Smooth muscle cell (in vitro differentiated cells): ENCODE data around the gene DHRS3. TPM values are rescaled to one million over a fixed set of nuclear protein-coding genes. Genes with fewer than 3 reads are reported as not detected.

Experiments
- DNase-seq: peaks from one replicate; lab custom pipeline; 2025; ENCODE audit not compliant: unreplicated experiment; lab: John Stamatoyannopoulos, UW
- H2AFZ ChIP-seq: fragments of 200-600 bp; sonication (generic); 2 replicates; pipeline ENCODE4 v1.6.0; 2016; ENCODE audit warnings: antibody characterized with exemption, low read depth, mild to moderate bottlenecking
- H3F3A ChIP-seq: fragments of 200-600 bp; sonication (generic); 2 replicates; pipeline ENCODE4 v1.6.0; 2017; ENCODE audit warnings: antibody characterized with exemption, low read depth
- H3K27ac ChIP-seq: fragments of 200-600 bp; sonication (generic); 2 replicates; pipeline ENCODE4 v1.5.1; 2016; ENCODE audit warnings: low read depth, mild to moderate bottlenecking
- H3K27me3 ChIP-seq: fragments of 200-600 bp; sonication (generic); 2 replicates; pipeline ENCODE4 v1.6.1; 2016; ENCODE audit warnings: low read depth, mild to moderate bottlenecking
- H3K36me3 ChIP-seq: fragments of 200-600 bp; sonication (generic); 2 replicates; pipeline ENCODE4 v1.5.1; 2016; ENCODE audit warnings: low read depth
- H3K4me1 ChIP-seq: fragments of 200-600 bp; sonication (generic); 2 replicates; pipeline ENCODE4 v1.5.1; 2016; ENCODE audit warnings: low read depth
- H3K4me2 ChIP-seq: fragments of 200-600 bp; sonication (generic); 2 replicates; pipeline ENCODE4 v1.6.0; 2016; ENCODE audit warnings: mild to moderate bottlenecking
- H3K4me3 ChIP-seq: fragments of 200-600 bp; sonication (generic); 2 replicates; pipeline ENCODE4 v1.5.1; 2016; ENCODE audit warnings: mild to moderate bottlenecking
- H3K79me2 ChIP-seq: fragments of 200-600 bp; sonication (generic); 2 replicates; pipeline ENCODE4 v1.6.0; 2016; ENCODE audit warnings: low read depth, mild to moderate bottlenecking
- H3K9ac ChIP-seq: fragments of 200-600 bp; sonication (generic); 2 replicates; pipeline ENCODE4 v1.6.0; 2016; ENCODE audit warnings: low read depth
- H3K9me3 ChIP-seq: fragments of 200-600 bp; sonication (generic); replicated peaks from 2 replicates; pipeline ENCODE4 v1.5.1; 2016; ENCODE audit warnings: low read depth
- H4K20me1 ChIP-seq: fragments of 200-600 bp; sonication (generic); 2 replicates; pipeline ENCODE4 v1.6.0; 2016; ENCODE audit warnings: low read depth
- WGBS: methylation state at CpG from one replicate; pipeline ENCODE4 v1.1.7; 2016; ENCODE audit warnings: low lambda C conversion rate; 5-methylcytosine and 5-hydroxymethylcytosine counted together
- polyA plus RNA-seq: library from polyadenylated mRNA; unstranded; fragments of >200 nt; fragmentation: Nextera tagmentation; extraction: Ambion mirVana; gene quantifications from 2 replicates; pipeline ENCODE4 v1.2.1, GENCODE V29; 2016
- total RNA-seq: library from RNA; depleted of rRNA; stranded (reverse); fragments of >200 nt; gene quantifications from 2 replicates; pipeline ENCODE4 v1.2.3, GENCODE V29; 2014
- TF ChIP-seq, protein P1 (sequence below): fragments of 200-600 bp; sonication (generic); IDR thresholded peaks from 2 replicates; pipeline ENCODE4 v1.5.1; 2017; ENCODE audit warnings: borderline replicate concordance, mild to moderate bottlenecking, antibody characterized with exemption; ENCODE audit not compliant: insufficient read depth, poor library complexity, severe bottlenecking

The DHRS3 gene
- total and polyA plus RNA-seq, 2 experiments from 2014 or later = 0.89 to 2.7 TPM

DNA sequence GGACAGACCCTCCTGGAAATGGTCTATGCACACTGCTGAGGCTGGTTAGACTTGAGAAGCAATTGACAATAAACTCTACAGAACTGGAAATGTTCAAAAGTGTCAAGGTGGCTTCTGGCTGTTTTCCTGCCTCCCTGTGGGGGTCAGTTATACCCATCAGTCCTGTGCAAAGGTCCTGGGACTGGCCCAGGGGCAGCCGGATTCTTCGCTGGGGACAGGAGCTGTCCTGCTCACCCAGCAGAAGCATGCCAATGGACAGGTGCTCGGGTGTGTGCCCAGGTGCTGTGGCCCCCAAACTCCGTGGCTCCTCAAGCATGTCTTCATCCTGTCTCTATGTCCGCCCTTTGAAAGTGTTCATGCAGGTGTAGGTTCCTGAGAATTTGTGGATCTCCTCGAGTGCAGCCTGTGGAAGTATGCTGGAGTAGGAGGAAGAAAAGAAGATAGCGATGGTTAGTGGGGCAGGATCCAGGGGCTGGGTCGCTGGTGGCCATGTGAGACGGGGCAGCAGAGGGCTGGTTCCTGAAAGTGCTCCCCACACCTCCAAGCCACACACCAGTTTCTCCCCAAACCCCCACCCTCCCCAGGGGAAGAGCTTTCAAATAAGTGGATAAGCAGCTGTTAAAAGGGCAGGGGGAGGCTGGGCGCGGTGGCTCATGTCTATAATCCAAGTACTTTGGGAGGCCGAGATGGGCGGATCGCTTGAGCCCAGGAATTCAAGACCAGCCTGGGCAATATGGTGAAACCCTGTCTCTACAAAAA is 49.8 kb downstream of the DHRS3 start:
- Histone ChIP-seq H4K20me1 (no peaks in the 10 kb centered on the region), H3F3A (no peaks in the 10 kb centered on the region), H3K9ac (no peak overlapping the region), H3K4me3 (no peak overlapping the region), H3K9me3 (peaks cover 3% of the 10 kb centered on the region), H3K4me1 (no peaks in the 10 kb centered on the region), H3K4me2 (no peak overlapping the region), H3K36me3 (no peaks in the 10 kb centered on the region), H3K79me2 (no peaks in the 10 kb centered on the region), H2AFZ (no peak overlapping the region), H3K27me3 (no peaks in the 10 kb centered on the region), H3K27ac (no peak overlapping the region)
- 96% methylated on average over 14 of the region's 14 CpGs for WGBS
- TF ChIP-seq, protein P1, sequence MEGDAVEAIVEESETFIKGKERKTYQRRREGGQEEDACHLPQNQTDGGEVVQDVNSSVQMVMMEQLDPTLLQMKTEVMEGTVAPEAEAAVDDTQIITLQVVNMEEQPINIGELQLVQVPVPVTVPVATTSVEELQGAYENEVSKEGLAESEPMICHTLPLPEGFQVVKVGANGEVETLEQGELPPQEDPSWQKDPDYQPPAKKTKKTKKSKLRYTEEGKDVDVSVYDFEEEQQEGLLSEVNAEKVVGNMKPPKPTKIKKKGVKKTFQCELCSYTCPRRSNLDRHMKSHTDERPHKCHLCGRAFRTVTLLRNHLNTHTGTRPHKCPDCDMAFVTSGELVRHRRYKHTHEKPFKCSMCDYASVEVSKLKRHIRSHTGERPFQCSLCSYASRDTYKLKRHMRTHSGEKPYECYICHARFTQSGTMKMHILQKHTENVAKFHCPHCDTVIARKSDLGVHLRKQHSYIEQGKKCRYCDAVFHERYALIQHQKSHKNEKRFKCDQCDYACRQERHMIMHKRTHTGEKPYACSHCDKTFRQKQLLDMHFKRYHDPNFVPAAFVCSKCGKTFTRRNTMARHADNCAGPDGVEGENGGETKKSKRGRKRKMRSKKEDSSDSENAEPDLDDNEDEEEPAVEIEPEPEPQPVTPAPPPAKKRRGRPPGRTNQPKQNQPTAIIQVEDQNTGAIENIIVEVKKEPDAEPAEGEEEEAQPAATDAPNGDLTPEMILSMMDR = no peak
- DNase-seq = no peak

DNA sequence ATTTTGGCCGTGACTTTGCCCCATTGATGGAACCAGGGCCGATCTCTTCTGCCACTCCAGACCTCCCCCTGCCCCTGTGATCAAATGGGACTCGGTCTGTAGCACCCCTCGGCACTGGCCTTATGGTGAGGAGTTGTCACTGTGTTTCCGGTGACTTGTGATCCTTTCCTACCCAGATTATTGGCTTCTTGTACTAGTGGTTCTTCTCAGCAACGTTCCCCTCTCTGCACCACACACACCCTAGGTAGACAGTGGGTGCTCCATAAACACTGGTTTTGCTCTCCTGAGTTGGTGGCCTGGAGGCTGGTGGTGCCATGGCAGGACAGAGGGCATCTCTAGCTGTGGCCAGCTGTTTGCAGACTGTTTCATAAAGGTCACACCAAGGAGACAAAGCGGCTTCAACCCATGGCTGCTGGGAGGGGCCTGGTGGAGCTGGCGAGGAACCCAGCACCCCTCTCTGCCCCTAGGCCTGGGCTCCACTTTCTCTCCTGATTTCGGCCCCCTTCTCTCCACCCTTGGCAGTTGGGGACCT is 50.7 kb downstream of the DHRS3 start:
- TF ChIP-seq, protein P1 = no peak
- DNase-seq = no peak
- H3K79me2 ChIP-seq = no peaks in the 10 kb centered on the region
- H3F3A ChIP-seq = no peaks in the 10 kb centered on the region
- WGBS = 94% methylated on average over 9 of the region's 9 CpGs
- H3K4me2 ChIP-seq = no peak overlapping the region
- H4K20me1 ChIP-seq = no peaks in the 10 kb centered on the region
- peaks cover 4% of the 10 kb centered on the region for H3K9me3 ChIP-seq
- no peak overlapping the region for H3K27ac ChIP-seq
- H2AFZ ChIP-seq = no peak overlapping the region
- no peaks in the 10 kb centered on the region for H3K27me3 ChIP-seq
- H3K4me3 ChIP-seq = no peak overlapping the region
- no peaks in the 10 kb centered on the region for H3K36me3 ChIP-seq
- H3K4me1 ChIP-seq = no peaks in the 10 kb centered on the region
- no peak overlapping the region for H3K9ac ChIP-seq

DNA sequence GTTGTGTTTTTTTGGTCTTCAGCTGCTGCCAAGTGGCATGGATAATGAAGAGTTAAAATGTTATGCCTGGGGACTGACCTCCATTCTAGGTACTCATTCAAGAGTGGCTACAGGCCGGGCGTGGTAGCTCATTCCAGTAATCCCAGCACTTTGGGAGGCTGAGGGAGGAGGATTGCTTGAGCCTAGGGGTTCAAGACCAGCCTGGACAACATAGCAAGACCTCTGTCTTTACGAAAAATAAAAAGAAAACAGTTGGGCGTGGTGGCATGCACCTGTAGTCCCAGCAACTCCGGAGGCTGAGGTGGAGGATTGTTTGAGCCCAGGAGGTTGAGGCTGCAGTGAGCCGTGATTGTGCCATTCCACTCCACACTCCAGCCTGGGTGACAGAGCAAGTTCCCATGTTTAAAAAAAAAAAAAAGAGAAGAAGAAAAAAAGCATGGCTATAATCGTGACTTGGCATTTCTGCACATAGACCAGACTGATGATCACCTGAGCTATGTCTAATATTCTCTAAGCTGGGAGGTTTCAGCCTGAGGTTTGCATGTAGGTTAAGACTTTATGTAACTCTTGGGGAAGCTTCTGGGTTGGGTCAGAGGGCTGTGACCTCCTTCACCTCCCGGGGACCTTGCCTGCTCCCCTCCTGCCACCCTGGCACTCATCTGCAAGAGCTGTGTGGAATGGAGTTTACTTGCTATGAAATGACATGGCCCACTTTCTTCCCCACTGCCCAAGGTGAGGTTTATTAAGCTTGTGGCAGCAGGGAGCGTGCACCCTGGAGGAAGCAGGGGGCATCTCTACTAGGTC is 51.3 kb downstream of the DHRS3 start:
- H3K27ac ChIP-seq = no peak overlapping the region
- H3K9ac ChIP-seq = no peak overlapping the region
- H4K20me1 ChIP-seq = no peaks in the 10 kb centered on the region
- no peak for DNase-seq
- no peaks in the 10 kb centered on the region for H3F3A ChIP-seq
- WGBS = 87% methylated on average over 9 of the region's 9 CpGs
- TF ChIP-seq, protein P1 = no peak
- H3K9me3 ChIP-seq = peaks cover 4% of the 10 kb centered on the region
- no peak overlapping the region for H2AFZ ChIP-seq
- H3K4me1 ChIP-seq = no peaks in the 10 kb centered on the region
- H3K27me3 ChIP-seq = no peaks in the 10 kb centered on the region
- H3K4me3 ChIP-seq = no peak overlapping the region
- H3K36me3 ChIP-seq = no peaks in the 10 kb centered on the region
- no peaks in the 10 kb centered on the region for H3K79me2 ChIP-seq
- H3K4me2 ChIP-seq = no peak overlapping the region
